B cell (primary cell): ENCODE data around the gene PSG11. TPM values are rescaled to one million over a fixed set of nuclear protein-coding genes. Genes with fewer than 3 reads are reported as not detected.
"Not testable (repeated sequence)": the region's sequence is repeated elsewhere in the genome, so short reads cannot be mapped to it uniquely, and the experiment has no call there.

ENCODE experiments used
- ATAC-seq: fragments of 200-7000 bp; cut with Tn5 transposase; one replicate; pipeline ENCODE4 v1.10.0; 2021; ENCODE audit warnings: low read depth, mild to moderate bottlenecking, moderate number of reproducible peaks, moderate library complexity
- CTCF ChIA-PET: fragments of 350-600 bp; sonication (Branson Sonifier 250); formaldehyde crosslinking; loops from one replicate; lab custom pipeline; 2021; ENCODE audit warnings: antibody characterized with exemption, inconsistent platforms; lab: Charles Lee
- POLR2A ChIA-PET: fragments of 350-600 bp; sonication (Branson Sonifier 250); formaldehyde crosslinking; loops from one replicate; lab custom pipeline; 2021; ENCODE audit warnings: antibody characterized with exemption; lab: Charles Lee
- DNase-seq: peaks from one replicate; pipeline ENCODE4 v3.0.0; 2013
- H2AFZ ChIP-seq: 2 replicates; pipeline ENCODE4 v1.6.1; 2012; ENCODE audit warnings: mild to moderate bottlenecking, low read depth, low read length; ENCODE audit not compliant: insufficient read depth, poor library complexity, severe bottlenecking
- H3K27ac ChIP-seq, 2 donors: 1 replicate in 1 of 2; 2 replicates in 1 of 2; pipeline ENCODE4 v1.5.1; 2012 to 2013; ENCODE audit warnings: low read length in 2 of 2, mild to moderate bottlenecking in 2 of 2, moderate library complexity in 1 of 2
- H3K27me3 ChIP-seq, 4 experiments: fragments of 200-600 bp in 1 of 4; sonication (generic) in 1 of 4; replicated peaks in 1 of 4; 1 replicate in 2 of 4; 2 replicates in 2 of 4; pipeline versions ENCODE4 v1.6.1 to v1.7.0; 2013 to 2016; ENCODE audit warnings: low read length in 3 of 4, mild to moderate bottlenecking in 2 of 4, mixed read lengths in 1 of 4, moderate library complexity in 1 of 4; ENCODE audit not compliant: insufficient read depth in 4 of 4, control insufficient read depth in 3 of 4; ENCODE audit errors: control extremely low read depth in 1 of 4
- H3K36me3 ChIP-seq, 2 experiments: replicated peaks in 1 of 2; 1 replicate in 1 of 2; 2 replicates in 1 of 2; pipeline versions ENCODE4 v1.6.1 to v1.7.1; 2013; ENCODE audit warnings: low read length in 1 of 2; ENCODE audit not compliant: insufficient read depth in 2 of 2, control insufficient read depth in 1 of 2; ENCODE audit errors: control extremely low read depth in 1 of 2, extremely low read depth in 1 of 2
- H3K4me1 ChIP-seq, 2 donors: fragments of 200-600 bp in 1 of 2; sonication (generic) in 1 of 2; 1 replicate in 1 of 2; 2 replicates in 1 of 2; pipeline versions ENCODE4 v1.5.1 to v1.6.1; 2013 to 2017; ENCODE audit warnings: low read length in 2 of 2; ENCODE audit not compliant: control insufficient read depth in 2 of 2, insufficient read depth in 2 of 2
- H3K4me2 ChIP-seq: replicated peaks from 2 replicates; pipeline ENCODE3; 2012; ENCODE audit warnings: mild to moderate bottlenecking, low read depth, low read length; ENCODE audit not compliant: poor library complexity, severe bottlenecking
- H3K4me3 ChIP-seq, 5 experiments: fragments of 200-600 bp in 1 of 5; sonication (generic) in 1 of 5; 1 replicate in 3 of 5; 2 replicates in 2 of 5; pipeline versions ENCODE4 v1.5.1 to v1.7.0; 2011 to 2016; ENCODE audit warnings: low read length in 4 of 5, mild to moderate bottlenecking in 4 of 5, low read depth in 2 of 5, control low read depth in 1 of 5, moderate library complexity in 1 of 5; ENCODE audit not compliant: insufficient read depth in 1 of 5; ENCODE audit errors: control extremely low read depth in 1 of 5, extremely low read depth in 1 of 5
- H3K79me2 ChIP-seq: fragments of 200-600 bp; sonication (generic); one replicate; pipeline ENCODE4 v1.6.0; 2016; ENCODE audit warnings: low read length; ENCODE audit not compliant: control insufficient read depth, insufficient read depth
- H3K9ac ChIP-seq: fragments of 200-600 bp; sonication (generic); 2 replicates; pipeline ENCODE4 v1.6.1; 2017; ENCODE audit warnings: mild to moderate bottlenecking, low read length, moderate library complexity
- H3K9me3 ChIP-seq, 3 donors: one replicate each; pipeline versions ENCODE4 v1.6.1 to v1.7.1; 2013; ENCODE audit warnings: low read length in 2 of 3; ENCODE audit not compliant: control insufficient read depth in 2 of 3, insufficient read depth in 1 of 3; ENCODE audit errors: control extremely low read depth in 1 of 3
- H4K20me1 ChIP-seq: 2 replicates; pipeline ENCODE4 v1.6.0; 2012; ENCODE audit warnings: mild to moderate bottlenecking, low read length; ENCODE audit not compliant: insufficient read depth, control insufficient read depth, poor library complexity, severe bottlenecking
- H3K27ac Mint-ChIP-seq: one replicate; pipeline ENCODE4 v1.8.0; 2021; ENCODE audit warnings: mixed read lengths
- H3K27me3 Mint-ChIP-seq: one replicate; pipeline ENCODE4 v1.8.0; 2021; ENCODE audit warnings: mixed read lengths
- H3K4me1 Mint-ChIP-seq: one replicate; pipeline ENCODE4 v1.8.0; 2021; ENCODE audit warnings: mixed read lengths
- H3K4me3 Mint-ChIP-seq: one replicate; pipeline ENCODE4 v1.8.0; 2021; ENCODE audit warnings: mixed read lengths
- H3K9me3 Mint-ChIP-seq: one replicate; pipeline ENCODE4 v1.8.0; 2022; ENCODE audit warnings: mixed read lengths; ENCODE audit not compliant: insufficient read depth
- EZH2 ChIP-seq: IDR thresholded peaks from 2 replicates; pipeline ENCODE4 v1.6.1; 2012; ENCODE audit warnings: borderline replicate concordance, low read depth, mild to moderate bottlenecking, moderate library complexity, low read length; ENCODE audit not compliant: insufficient read depth, poor library complexity, severe bottlenecking
- WGBS: methylation state at CpG from one replicate; pipeline ENCODE4 v1.1.5; 2013; ENCODE audit warnings: missing lambda C conversion rate; ENCODE audit not compliant: insufficient coverage; 5-methylcytosine and 5-hydroxymethylcytosine counted together
- intact Hi-C: fragments of 100-400 bp; cut with micrococcal nuclease; formaldehyde crosslinking; loops from one replicate; pipeline ENCODE4 v1.10.0; 2022
- polyA plus RNA-seq: library from polyadenylated mRNA; depleted of rRNA; stranded (reverse); fragments of >200 nt; gene quantifications from 2 replicates; pipeline ENCODE4 v1.2.3, GENCODE V29; 2012
- total RNA-seq, 2 donors: library from RNA; stranded (reverse); fragments of 120-200 nt in 1 of 2; gene quantifications; 1 replicate in 1 of 2; 2 replicates in 1 of 2; pipeline versions ENCODE4 v1.2.3 to v1.2.4, GENCODE V29; 2013 to 2022
- TF ChIP-seq, protein P1 (sequence below): fragments of 200-600 bp; IDR thresholded peaks from one replicate; pipeline ENCODE4 v1.8.0; 2022; ENCODE audit warnings: antibody characterized with exemption, mild to moderate bottlenecking

The PSG11 gene
- total and polyA plus RNA-seq, 2 donors (not counting 1 experiment from before 2014, with no cell fraction given), result not detected

DNA sequence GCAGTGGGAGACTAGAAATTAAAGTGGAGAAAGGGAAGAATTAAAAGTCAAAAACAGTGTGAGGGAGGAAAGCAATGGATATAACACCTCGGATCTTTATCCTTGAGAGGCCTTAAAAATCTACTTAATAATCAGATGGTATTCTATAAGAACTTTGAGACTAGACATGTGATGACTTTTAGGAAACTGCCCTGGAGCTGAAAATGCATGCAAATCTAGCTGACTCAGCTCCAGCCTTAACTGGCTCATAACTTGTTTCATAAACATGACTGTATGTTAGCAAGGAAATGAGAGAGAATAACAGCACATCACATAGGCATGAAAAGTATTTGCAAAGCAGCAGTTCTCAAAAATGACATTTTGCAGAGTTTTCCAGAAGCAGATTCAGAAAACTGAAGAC lies 38.1 kb downstream of the PSG11 start:
- H3K27ac ChIP-seq, H2AFZ ChIP-seq, H4K20me1 ChIP-seq, H3K4me1 Mint-ChIP-seq, ATAC-seq, DNase-seq, H3K9me3 Mint-ChIP-seq, POLR2A ChIA-PET, H3K79me2 ChIP-seq, CTCF ChIA-PET, H3K9me3 ChIP-seq, H3K36me3 ChIP-seq, H3K27me3 ChIP-seq, H3K4me2 ChIP-seq, H3K9ac ChIP-seq, H3K4me1 ChIP-seq, H3K27ac Mint-ChIP-seq, H3K4me3 ChIP-seq, H3K4me3 Mint-ChIP-seq: not testable (repeated sequence)
- H3K27me3 Mint-ChIP-seq, result peaks cover 11% of the 10 kb centered on the region
- no CpG with 5 or more reads among the region's 1 CpG for WGBS
- intact Hi-C loops, result loop anchor here (10.0 kb wide), 1 partner anchor 173 kb away; no protein-coding TSS in a partner anchor

DNA sequence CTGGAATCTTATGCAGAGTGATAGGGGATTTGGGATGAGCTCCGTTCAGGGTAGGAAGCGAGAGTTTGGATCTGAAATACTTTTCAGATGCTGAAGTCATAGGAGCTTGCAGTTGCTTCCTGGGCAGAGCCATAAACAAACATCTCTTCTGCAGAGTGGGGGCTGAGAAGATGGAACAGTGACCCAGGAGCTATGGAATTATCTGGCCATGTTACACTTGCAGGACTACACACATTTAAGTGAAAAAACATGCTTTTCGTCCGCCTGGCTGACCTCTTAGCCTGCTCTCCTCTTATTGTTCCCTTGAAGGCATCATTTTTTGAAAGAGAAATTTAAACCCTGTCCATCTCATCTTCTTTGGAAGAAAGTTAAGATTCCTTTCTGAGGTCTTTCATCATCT lies 40.7 kb downstream of the PSG11 start:
- 79% methylated on average over 4 of the region's 4 CpGs for WGBS
- Mint-ChIP-seq H3K9me3 (peaks cover under 1% of the 10 kb centered on the region), H3K4me3 (no peak overlapping the region), H3K27ac (no peak overlapping the region), H3K27me3 (peaks cover 13% of the 10 kb centered on the region), H3K4me1 (no peaks in the 10 kb centered on the region)
- H3K4me3 ChIP-seq, result no peak overlapping the region
- H3K9ac ChIP-seq, result no peak overlapping the region
- TF ChIP-seq, protein P1, sequence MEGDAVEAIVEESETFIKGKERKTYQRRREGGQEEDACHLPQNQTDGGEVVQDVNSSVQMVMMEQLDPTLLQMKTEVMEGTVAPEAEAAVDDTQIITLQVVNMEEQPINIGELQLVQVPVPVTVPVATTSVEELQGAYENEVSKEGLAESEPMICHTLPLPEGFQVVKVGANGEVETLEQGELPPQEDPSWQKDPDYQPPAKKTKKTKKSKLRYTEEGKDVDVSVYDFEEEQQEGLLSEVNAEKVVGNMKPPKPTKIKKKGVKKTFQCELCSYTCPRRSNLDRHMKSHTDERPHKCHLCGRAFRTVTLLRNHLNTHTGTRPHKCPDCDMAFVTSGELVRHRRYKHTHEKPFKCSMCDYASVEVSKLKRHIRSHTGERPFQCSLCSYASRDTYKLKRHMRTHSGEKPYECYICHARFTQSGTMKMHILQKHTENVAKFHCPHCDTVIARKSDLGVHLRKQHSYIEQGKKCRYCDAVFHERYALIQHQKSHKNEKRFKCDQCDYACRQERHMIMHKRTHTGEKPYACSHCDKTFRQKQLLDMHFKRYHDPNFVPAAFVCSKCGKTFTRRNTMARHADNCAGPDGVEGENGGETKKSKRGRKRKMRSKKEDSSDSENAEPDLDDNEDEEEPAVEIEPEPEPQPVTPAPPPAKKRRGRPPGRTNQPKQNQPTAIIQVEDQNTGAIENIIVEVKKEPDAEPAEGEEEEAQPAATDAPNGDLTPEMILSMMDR, result no peak
- TF ChIP-seq EZH2, result no peak
- ChIA-PET CTCF (no interaction called here), POLR2A (no interaction called here)
- ATAC-seq, result no peak
- H3K36me3 ChIP-seq, result no peaks in the 10 kb centered on the region
- H3K9me3 ChIP-seq, result no peaks in the 10 kb centered on the region
- no peaks in the 10 kb centered on the region for H3K4me1 ChIP-seq
- intact Hi-C loops, result loop anchor here (10.0 kb wide), 1 partner anchor 171 kb away; no protein-coding TSS in a partner anchor
- H3K79me2 ChIP-seq, result no peaks in the 10 kb centered on the region
- H3K27ac ChIP-seq, result no peak overlapping the region
- DNase-seq, result no peak
- no peaks in the 10 kb centered on the region for H3K27me3 ChIP-seq
- H3K4me2 ChIP-seq, result no peak overlapping the region
- no peak overlapping the region for H2AFZ ChIP-seq
- H4K20me1 ChIP-seq, result no peaks in the 10 kb centered on the region

DNA sequence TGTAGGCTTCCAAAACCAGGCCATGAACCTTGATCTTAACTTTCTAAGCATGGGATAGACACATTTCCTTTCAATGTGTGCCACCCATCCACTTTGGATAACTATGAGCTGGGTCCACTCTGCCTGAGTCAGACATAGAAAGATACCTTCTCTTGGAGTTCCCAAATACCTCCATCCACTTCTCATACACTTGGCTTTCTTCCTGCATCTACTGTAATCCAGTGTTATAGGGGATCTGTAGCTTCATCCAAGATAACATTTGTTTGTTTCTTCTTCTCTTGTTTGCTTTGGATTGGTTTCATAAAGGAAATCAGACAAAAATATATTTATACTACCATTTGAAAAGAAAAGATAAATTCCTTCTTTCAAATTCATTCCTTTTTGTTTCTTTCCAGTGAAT lies 44.2 kb downstream of the PSG11 start:
- H3K4me3 ChIP-seq, H3K79me2 ChIP-seq, H3K4me3 Mint-ChIP-seq, H3K9me3 Mint-ChIP-seq, H3K36me3 ChIP-seq, ATAC-seq, H3K27ac ChIP-seq, POLR2A ChIA-PET, H3K4me2 ChIP-seq, H3K27me3 ChIP-seq, H3K9ac ChIP-seq, H3K27ac Mint-ChIP-seq, DNase-seq, H3K4me1 ChIP-seq, H4K20me1 ChIP-seq, CTCF ChIA-PET, H2AFZ ChIP-seq, H3K4me1 Mint-ChIP-seq, H3K9me3 ChIP-seq: not testable (repeated sequence)
- peaks cover 13% of the 10 kb centered on the region for H3K27me3 Mint-ChIP-seq
- intact Hi-C loops, result loop anchor here (10.0 kb wide), 1 partner anchor 167 kb away; no protein-coding TSS in a partner anchor
